ENCODE measurements around the gene SHISA7. TPM values are rescaled to one million over a fixed set of nuclear protein-coding genes. Genes with fewer than 3 reads are reported as not detected.
"Not testable (repeated sequence)": the region's sequence is repeated elsewhere in the genome, so short reads cannot be mapped to it uniquely, and the experiment has no call there.

SHISA7 gene
- total RNA-seq, 4 donors from 2014 or later, result not detected

DNA sequence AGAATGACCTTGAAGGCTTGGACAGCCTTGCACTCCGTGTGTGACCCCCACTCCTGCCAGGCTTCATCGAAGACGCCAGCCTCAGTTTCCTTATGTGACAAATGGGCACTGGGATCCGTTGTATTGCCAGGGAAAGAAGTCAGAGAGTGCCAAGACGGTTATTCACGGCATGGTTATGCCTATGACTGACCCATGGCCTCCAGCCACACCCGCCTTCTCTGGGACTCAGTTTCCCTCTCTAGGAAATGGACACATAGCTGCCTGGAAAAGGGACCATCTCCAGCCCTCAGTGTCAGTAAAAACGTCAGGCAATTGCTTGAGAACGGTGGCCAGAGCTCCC, 34.6 kb downstream of the SHISA7 start:
- 50 to 68% methylated on average over 7 to 8 of the region's 9 CpGs for WGBS, 2 donors
- intact Hi-C loops (cut with DNase I), result no loop called here

DNA sequence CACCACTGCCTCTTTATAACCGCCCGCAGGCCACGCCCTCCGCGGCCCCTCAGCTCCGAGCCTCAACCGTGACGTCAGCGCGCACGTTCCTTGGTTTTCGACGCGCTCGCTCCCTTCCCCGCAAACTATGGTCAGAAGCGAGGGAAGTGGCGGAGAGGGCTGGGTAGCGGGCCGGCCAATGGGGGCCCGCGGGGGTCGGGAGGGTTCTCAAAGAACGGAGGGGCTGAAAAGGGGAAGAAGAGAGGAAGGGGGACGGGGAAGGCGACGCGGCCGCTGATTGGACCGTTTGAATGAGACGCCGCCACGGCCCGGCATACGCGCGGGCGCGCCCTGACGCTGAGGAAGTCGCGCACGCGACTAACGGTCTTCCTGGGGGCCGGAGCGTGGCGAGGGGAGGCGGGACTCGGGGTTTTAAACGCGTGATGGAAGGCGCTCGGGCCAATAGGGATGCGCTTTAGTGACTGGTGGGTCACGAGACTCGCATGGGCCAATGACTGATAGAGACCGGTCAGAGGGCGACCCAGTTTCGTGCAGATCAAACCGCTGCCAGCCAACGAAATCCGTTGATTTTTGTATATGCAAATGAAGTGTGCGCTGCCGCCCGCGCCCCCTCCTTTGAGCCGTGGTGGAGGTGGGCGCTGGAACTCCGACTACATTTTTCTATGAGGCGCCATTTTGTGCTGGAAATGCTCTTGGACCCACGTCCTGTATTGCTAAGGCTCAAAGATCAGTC, 35.1 kb downstream of the SHISA7 start:
- H3K27ac ChIP-seq, result peak overlapping the region; percentile 97 to 99 (median 99)
- no peaks in the 10 kb centered on the region for H3K27me3 ChIP-seq
- H3K4me3 ChIP-seq, result peak overlapping the region; percentile 85 to 100 (median 96)
- peaks cover 7 to 32% (median 12%) of the 10 kb centered on the region in 3 donors for H3K36me3 ChIP-seq
- DNase-seq, result peak; percentile 97
- intact Hi-C loops (cut with DNase I), result no loop called here
- TF ChIP-seq POLR2A (IDR thresholded peaks at IDR 0.05), result no peak
- TF ChIP-seq, protein P1, sequence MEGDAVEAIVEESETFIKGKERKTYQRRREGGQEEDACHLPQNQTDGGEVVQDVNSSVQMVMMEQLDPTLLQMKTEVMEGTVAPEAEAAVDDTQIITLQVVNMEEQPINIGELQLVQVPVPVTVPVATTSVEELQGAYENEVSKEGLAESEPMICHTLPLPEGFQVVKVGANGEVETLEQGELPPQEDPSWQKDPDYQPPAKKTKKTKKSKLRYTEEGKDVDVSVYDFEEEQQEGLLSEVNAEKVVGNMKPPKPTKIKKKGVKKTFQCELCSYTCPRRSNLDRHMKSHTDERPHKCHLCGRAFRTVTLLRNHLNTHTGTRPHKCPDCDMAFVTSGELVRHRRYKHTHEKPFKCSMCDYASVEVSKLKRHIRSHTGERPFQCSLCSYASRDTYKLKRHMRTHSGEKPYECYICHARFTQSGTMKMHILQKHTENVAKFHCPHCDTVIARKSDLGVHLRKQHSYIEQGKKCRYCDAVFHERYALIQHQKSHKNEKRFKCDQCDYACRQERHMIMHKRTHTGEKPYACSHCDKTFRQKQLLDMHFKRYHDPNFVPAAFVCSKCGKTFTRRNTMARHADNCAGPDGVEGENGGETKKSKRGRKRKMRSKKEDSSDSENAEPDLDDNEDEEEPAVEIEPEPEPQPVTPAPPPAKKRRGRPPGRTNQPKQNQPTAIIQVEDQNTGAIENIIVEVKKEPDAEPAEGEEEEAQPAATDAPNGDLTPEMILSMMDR (IDR thresholded peaks at IDR 0.05), result peak in 1 of 6 experiments; percentile 20
- no peaks in the 10 kb centered on the region for H3K9me3 ChIP-seq
- peaks cover 17 to 50% (median 21%) of the 10 kb centered on the region in 3 donors for H3K4me1 ChIP-seq
- 0% methylated on average over 26 to 49 of the region's 72 CpGs for WGBS, 2 donors

More for the DNA sequence above, 34.6 kb downstream of the SHISA7 start:
- peaks cover 17 to 44% (median 18%) of the 10 kb centered on the region in 3 donors for H3K4me1 ChIP-seq
- H3K27me3 ChIP-seq, result no peaks in the 10 kb centered on the region
- peak overlapping the region; percentile 85 to 100 (median 96) for H3K4me3 ChIP-seq
- H3K36me3 ChIP-seq, result peaks cover 5 to 27% (median 7%) of the 10 kb centered on the region in 3 donors
- TF ChIP-seq POLR2A (IDR thresholded peaks at IDR 0.05), result no peak
- TF ChIP-seq, protein P1 (IDR thresholded peaks at IDR 0.05), result no peak
- H3K9me3 ChIP-seq, result no peaks in the 10 kb centered on the region
- peak overlapping the region; percentile 97 to 99 (median 99) for H3K27ac ChIP-seq
- no peak for DNase-seq

DNA sequence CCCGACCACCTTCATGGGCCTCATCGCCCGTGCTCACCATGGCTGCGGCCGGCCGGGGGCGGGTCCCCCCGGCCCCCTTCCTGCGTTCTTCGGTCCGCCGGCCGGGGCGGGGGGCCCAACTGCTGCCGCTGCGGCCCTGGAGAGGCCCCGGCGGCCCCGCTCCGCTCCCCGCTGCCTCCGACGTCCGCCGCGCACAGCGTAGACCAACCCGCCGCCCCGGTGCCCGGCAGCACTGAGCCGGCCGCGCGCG, 35.6 kb downstream of the SHISA7 start, which contains the start of gene UBE2S:
Gene UBE2S (minus strand): TSS at position 239 of the 250 bp plus-strand sequence. CDS start 199 bp downstream, at position 40.
- H3K9me3 ChIP-seq; intact Hi-C loops (cut with DNase I); H3K27me3 ChIP-seq; DNase-seq: not testable (repeated sequence)
- TF ChIP-seq, protein P1 (IDR thresholded peaks at IDR 0.05), result peak in 1 of 6 experiments; percentile 9
- peak in 3 of 4 donors; percentile 22 to 98 (median 92) for TF ChIP-seq POLR2A (IDR thresholded peaks at IDR 0.05)
- Histone ChIP-seq H3K4me1 (peaks cover 21 to 55% (median 26%) of the 10 kb centered on the region in 3 donors), H3K27ac (peak within 1 kb of the TSS; percentile 97 to 99 (median 99)), H3K36me3 (peaks cover 12 to 37% (median 16%) of the 10 kb centered on the region in 3 donors), H3K4me3 (peak within 1 kb of the TSS; percentile 85 to 100 (median 96))
- WGBS, 2 donors, result no CpG with 5 or more reads among the region's 36 CpGs

DNA sequence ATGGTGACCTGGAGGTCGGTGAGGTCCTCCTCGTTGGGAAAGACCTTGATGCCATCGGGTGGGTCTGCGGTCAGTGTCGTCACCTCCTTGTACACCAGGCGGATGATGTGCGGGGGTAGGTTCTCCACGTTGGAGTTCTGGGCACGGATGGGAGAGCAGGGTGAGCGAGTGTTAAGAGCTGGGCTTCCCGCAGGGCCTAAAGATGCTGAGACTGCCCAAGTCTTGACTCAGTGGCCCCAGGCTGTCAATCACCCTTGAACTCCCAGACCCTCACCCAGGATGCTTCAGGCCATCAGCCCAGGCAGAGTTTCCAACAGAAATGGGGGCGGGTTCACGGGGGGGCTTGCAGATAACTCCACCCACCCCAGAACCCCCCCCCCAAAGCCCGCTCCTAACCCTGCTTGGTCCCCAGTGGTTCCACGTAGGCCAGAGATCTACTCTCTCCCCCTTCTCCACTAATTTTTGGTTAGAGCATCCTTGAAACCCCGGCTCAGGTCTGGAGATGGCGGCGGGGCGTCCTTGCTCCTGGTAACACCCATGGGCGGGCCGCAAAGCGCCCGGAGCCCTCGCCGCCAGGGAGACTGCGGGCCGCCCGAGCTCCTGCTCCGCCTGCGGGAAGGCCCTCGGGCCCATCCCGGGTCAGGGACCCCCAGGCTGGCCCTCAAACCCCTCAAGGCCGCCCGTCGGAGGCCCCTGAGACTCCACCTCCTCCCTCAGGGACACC, 36.1 kb downstream of the SHISA7 start:
- peaks cover 25 to 60% (median 30%) of the 10 kb centered on the region in 3 donors for H3K4me1 ChIP-seq
- 13 to 32% methylated on average over 4 to 19 of the region's 35 CpGs for WGBS, 2 donors
- H3K27ac ChIP-seq, result peak overlapping the region; percentile 97 to 99 (median 99)
- no peak for DNase-seq
- no peaks in the 10 kb centered on the region for H3K9me3 ChIP-seq
- peaks cover 17 to 42% (median 20%) of the 10 kb centered on the region in 3 donors for H3K36me3 ChIP-seq
- H3K27me3 ChIP-seq, result no peaks in the 10 kb centered on the region
- intact Hi-C loops (cut with DNase I), result no loop called here
- TF ChIP-seq POLR2A (IDR thresholded peaks at IDR 0.05), result no peak
- peak overlapping the region; percentile 85 to 100 (median 96) for H3K4me3 ChIP-seq

DNA sequence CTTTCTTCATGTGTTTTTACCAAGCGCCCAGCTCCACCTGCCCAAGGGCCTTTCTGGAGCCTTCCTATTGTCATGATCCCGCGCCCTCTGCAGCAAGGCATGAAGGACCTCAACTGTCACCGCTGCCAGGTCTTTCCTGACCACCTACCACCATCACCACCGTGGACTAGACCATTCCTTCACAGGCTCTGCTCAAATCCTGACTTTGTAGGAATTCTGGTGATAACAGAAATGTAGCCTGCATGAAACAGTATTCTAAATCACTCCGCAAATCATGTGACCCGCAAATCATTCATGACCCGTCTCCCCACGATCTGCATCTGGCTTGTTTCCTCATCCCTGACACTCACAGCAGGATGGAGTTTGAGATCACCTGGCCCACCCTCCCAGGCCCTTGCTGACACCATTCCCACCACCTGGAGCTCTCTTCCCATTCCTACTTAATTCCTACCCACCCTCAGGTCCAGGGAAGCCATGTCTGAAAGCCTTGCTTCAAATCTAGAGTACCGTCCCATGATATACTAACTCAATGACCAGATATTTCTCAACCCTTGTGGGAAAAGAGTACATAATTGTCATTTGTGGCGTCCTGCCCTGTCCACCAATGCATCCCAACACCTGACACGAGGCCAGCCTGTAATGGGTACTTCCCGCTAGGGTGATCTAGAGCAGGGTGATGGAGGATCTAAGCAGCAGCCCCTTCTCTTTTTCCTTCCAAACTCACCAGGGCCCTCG, 36.8 kb downstream of the SHISA7 start:
- Histone ChIP-seq H3K9me3 (no peaks in the 10 kb centered on the region), H3K27me3 (no peaks in the 10 kb centered on the region), H3K36me3 (peaks cover 24 to 49% (median 26%) of the 10 kb centered on the region in 3 donors), H3K27ac (peak overlapping the region in 2 of 4 donors; percentile 97 to 99), H3K4me3 (peak overlapping the region; percentile 85 to 100 (median 96)), H3K4me1 (peaks cover 30 to 67% (median 31%) of the 10 kb centered on the region in 3 donors)
- DNase-seq, result no peak
- 65 to 70% methylated on average over 14 of the region's 14 CpGs for WGBS, 2 donors
- TF ChIP-seq, protein P1 (IDR thresholded peaks at IDR 0.05), result no peak
- no peak for TF ChIP-seq POLR2A (IDR thresholded peaks at IDR 0.05)
- intact Hi-C loops (cut with DNase I), result no loop called here

Data from esophagus squamous epithelium (tissue), 5 donors.